HG03066 (cell line): ENCODE measurements around the gene NSD2.

Source experiments
- ATAC-seq: cut with Tn5 transposase; IDR thresholded peaks from one replicate; pipeline ENCODE4 v1.9.1; 2021; ENCODE audit warnings: low read depth; ENCODE audit not compliant: unreplicated experiment

Gene NSD2

GRCh38 chr4:1982124-1983052, 111.2 kb downstream of the NSD2 start:
- no peak for ATAC-seq

DNA sequence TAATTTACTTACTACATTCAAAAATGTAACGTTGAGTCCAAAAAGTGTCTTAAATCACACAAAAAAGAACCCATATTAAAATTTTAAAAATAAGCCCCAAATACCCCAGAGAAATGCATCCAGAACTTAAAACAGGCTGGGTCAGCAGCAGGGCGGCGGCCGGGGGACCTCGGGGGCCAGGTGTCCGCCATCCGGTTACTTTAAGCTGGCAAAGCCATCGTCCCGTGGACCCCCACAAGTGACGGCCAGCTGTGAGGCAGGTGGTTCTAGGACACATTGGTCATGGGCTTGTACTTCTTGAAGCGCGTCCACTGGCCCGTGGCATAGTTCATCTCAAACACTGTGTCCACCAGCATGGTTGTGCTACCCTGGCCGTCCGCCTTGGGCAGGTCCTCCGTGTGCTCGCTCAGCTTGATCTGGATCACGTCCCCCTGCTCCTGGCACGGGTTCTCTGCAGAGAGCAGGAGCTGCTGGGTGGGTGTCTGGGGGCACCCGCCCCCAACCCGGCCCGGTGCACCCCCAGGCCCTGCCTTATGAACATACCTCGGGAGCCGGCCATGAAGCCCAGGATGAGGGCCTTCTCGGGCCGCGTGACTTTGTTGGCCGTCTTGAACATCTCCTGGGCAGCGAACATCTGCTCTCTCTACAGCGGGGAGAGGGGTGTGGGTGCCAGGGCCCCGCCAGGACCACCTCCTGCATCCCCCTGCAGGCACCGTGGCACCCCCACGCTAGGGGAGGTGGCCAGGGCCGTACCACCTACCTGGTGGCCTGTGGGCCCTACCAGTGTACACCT, 112.1 kb downstream of the NSD2 start:
- no peak for ATAC-seq

GRCh38 chr4:1983846-1984405, 112.7 kb downstream of the NSD2 start:
- ATAC-seq = no peak

DNA sequence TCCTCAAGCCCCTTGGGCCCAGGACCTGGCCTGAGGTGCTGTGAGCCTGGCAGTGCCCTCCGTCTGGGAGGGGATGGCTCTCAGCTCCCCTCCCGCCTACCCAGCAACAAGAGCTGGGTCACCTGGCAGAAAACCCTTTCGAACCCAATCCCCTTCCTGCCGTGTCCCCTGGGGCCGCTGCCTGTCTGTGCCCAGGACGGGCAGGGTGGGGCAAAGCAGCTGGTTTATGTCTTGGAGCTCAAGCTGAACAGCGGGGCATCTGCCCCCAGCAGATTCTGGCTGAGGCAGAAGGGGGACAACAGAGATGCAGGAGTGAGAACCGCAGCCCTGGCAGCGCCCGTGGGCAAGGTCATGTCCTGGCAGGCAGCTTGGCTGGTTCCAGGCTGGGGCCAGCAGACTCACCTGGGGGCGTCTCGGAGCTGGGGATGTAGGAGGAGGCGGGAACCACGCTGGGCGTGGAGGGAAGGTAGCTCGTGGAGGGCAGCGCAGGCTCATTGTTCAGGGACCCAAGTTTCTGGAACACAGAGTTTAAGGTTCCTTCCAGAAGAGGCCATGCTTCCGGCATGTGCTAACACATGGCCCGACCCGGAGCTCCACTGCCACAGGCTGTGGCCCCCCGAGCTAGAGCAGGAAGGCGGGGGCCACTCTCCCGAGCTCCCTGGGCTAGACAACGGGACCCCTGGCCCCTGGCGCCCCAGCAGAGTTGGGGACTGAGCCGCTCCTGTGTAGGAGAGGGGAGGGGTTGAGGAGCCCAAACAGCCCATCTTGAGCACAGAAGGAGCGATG, 113.4 kb downstream of the NSD2 start:
- no peak for ATAC-seq

- no peak for ATAC-seq
Observed at GRCh38 chr4:1985294-1985693, 114.1 kb downstream of the NSD2 start.

GRCh38 chr4:1985780-1986577, 114.8 kb downstream of the NSD2 start:
- ATAC-seq = no peak

GRCh38 chr4:1986578-1987210, 115.5 kb downstream of the NSD2 start:
- ATAC-seq = no peak

- no peak for ATAC-seq
Observed at GRCh38 chr4:1987296-1987695, 116.1 kb downstream of the NSD2 start.

- no peak for ATAC-seq
Observed at GRCh38 chr4:1987721-1988326, 116.6 kb downstream of the NSD2 start.

DNA sequence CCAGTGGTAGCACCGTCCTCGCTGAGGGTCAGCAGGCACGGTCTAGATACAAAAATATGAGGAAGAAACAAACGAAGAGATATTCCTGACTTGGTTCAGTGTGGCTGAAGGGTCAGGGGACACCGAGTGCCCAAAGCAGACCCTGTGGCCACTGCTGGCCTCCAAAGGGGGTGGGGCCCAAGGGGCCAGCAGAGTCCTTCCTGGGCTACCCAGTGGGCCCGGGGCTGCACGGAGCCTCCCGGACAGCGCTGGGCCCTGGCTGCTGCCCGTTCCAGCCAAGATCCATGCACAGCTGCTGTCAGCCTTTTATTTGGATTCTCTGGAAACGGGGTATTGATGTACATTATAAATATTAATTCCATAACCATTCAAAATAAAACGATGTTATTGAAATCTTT, 117.1 kb downstream of the NSD2 start:
- ATAC-seq = no peak

DNA sequence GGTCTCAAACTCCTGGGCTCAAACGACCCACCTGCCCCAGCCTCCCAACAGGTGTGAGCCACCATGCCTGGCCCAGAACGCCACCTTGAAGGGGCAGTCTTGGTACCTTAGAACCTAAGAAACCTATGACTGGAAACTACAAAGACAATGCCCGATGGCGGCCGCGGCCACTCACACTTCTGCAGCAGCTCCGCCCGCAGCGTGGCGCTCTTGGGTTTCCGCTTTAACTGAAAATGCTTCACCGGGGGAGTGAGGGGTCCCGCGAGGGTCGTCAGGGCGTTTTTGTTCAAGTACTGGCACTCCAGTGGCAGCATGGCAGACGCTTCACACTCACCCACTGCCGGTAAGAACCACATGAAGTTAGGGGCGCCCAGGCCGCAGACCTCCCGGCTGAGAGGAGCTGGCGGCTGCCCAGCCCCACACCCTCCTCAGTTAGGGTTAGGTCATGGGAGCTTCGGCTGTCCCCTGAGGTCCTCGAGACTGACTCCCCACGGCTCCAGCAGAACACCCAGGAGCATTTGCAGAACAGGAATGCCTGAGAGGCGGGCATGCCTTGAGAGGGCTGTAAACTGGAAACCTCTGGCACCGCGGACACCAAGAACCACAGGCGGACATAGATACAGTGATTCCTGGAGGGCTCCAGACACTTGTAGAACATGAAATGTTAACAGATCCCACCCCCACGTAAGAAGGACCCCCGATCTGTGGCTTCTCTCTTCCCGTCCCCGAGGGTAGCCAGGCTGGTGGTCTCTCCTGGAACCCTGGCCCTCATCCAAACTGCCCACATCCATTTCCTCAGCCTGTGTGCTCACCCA, 118.5 kb downstream of the NSD2 start:
- ATAC-seq = no peak

DNA sequence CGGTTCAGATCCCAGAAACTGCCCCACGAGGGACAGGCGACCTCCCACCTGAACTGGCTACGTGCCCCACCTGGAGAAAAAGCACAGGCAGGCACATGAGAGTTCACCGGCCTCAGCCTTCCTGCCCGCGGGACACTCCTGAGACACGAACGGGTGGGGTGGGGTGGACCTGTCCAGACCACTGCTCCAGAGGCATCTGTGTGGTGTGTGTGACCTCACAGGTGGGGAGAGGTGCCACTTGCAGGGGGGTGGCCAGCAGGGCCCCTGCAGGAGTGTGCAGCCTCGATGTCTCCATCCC, 119.1 kb downstream of the NSD2 start:
- no peak for ATAC-seq

DNA sequence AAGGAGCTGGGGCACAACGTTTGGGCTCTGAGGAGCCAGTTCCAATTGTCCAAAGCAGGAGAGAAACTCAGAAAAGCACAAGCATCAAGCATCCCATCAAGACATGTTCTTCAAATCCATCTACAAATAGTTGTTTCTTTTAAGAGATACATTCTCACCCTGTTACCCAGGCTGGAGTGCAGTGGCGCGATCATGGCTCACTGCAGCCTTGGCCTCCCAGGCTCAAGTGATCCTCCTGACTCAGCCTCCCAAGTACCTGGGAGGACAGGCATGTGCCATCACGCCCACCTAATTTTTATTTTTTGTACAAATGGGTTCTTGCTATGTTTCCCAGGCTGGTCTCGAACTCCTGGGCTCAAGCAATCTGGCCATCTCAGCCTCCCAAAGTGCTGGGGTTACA, 119.5 kb downstream of the NSD2 start:
- ATAC-seq = no peak

DNA sequence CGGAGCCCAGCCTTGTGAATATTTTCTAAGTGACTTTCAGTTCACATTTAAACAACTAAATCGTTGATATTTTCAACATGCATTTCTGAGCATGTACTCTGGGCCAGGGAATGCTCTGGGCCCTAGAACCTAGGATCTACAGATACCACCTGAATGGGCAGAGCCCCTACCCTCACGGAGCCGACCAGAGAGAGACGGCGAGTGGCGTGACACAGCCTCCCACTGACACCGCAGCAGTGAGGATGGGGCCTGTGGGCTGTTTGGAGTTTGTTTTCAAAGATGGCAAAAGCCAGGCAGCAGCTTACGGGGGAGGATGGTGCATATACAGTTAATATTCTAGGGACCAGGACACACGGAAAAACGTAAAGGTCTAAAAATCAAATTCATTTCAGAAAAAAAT, 119.9 kb downstream of the NSD2 start:
- no peak for ATAC-seq

GRCh38 chr4:1991596-1992434, 120.6 kb downstream of the NSD2 start:
- no peak for ATAC-seq

GRCh38 chr4:1992468-1993168, 121.4 kb downstream of the NSD2 start:
- no peak for ATAC-seq

DNA sequence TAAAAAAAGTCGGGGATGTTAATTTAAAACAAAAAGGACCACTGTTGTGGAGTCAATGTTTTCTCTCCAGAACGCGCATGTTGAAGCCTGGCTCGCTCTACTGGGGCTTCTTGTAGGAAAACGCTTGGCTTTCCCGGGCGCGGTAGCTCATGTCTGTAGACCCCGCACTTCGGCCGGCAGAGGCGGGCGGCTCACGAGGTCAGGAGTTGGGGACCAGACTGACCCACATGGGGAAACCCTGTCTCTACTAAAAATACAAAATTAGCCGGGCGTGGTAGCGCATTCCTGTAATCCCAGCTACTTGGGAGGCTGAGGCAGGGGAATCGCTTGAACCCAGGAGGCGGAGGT, 122.0 kb downstream of the NSD2 start:
- ATAC-seq = no peak
